Pancreas (tissue), 10 donors: ENCODE results near the gene ALK. TPM values are rescaled to one million over a fixed set of nuclear protein-coding genes. Genes with fewer than 3 reads are reported as not detected.

Experiments used
- ATAC-seq, 4 donors: fragments of 200-7000 bp; cut with Tn5 transposase; one replicate each; pipeline versions ENCODE4 v1.8.0 to v1.9.1; 2020; ENCODE audit warnings: mild to moderate bottlenecking in 4 of 4, moderate library complexity in 4 of 4
- DNase-seq, 6 donors: peaks; one replicate each; pipeline ENCODE4 v3.0.0-alpha.2; 2020
- FAIRE-seq: peaks from 2 replicates; lab custom pipeline; 2012; peaks lifted over from hg19 to GRCh38; lab: Jason Lieb, UNC
- H3K27ac ChIP-seq, 4 donors: fragments of 200-600 bp; sonication (generic); 1 replicate in 3 of 4; 2 replicates in 1 of 4; pipeline versions ENCODE4 v1.5.0 to v1.8.0; 2020
- H3K27me3 ChIP-seq, 4 donors: fragments of 200-600 bp; one replicate each; pipeline ENCODE4 v1.8.0; 2021
- H3K36me3 ChIP-seq, 3 donors: fragments of 200-600 bp; sonication (generic) in 1 of 3; one replicate each; pipeline versions ENCODE4 v1.5.0 to v1.8.0; 2020 to 2021
- H3K4me1 ChIP-seq, 3 donors: fragments of 200-600 bp; one replicate each; pipeline ENCODE4 v1.8.0; 2021
- H3K4me3 ChIP-seq, 4 donors: fragments of 200-600 bp; sonication (generic) in 2 of 4; one replicate each; pipeline versions ENCODE4 v1.5.0 to v1.8.0; 2020 to 2021
- H3K9me3 ChIP-seq, 4 donors: fragments of 200-600 bp; one replicate each; pipeline ENCODE4 v1.8.0; 2021
- CTCF ChIP-seq, 4 donors: fragments of 200-600 bp; sonication (generic) in 3 of 4; IDR thresholded peaks; one replicate each; pipeline versions ENCODE4 v1.5.0 to v1.8.0; 2021; ENCODE audit warnings: antibody characterized with exemption in 4 of 4
- WGBS, 2 donors: extraction: QIAGEN DNeasy Blood & Tissue Kit; methylation state at CpG; one replicate each; pipeline ENCODE4 v1.1.7; 2013; 5-methylcytosine and 5-hydroxymethylcytosine counted together
- intact Hi-C, 3 donors: fragments of 100-400 bp; cut with DNase I; formaldehyde crosslinking; loops; one replicate each; pipeline versions ENCODE4 v1.11.1 to v1.14.2; 2022
- polyA plus RNA-seq, 2 donors: library from polyadenylated mRNA; stranded (reverse); fragments of 200-250 nt; gene quantifications; one replicate each; pipeline ENCODE4 v1.2.3, GENCODE V29; 2013
- total RNA-seq, 6 donors: library from RNA; stranded (reverse); fragmentation: NEBNext Ultra II Directional in 4 of 6; extraction: Animal tissue kit (Norgen Biotek cat#: 25700) in 4 of 6; gene quantifications; one replicate each; pipeline versions ENCODE4 v1.2.1 to v1.2.4, GENCODE V29; 2021 to 2023
- donor health status: healthy with polysubstance abuse.
- donor health status: DM: no; HTN: no; CAD: no; lungs with moderate emphysema.
- donor health status: DM: no; HTN: no; CAD: no.
- donor health status: control.
- donor health status: control.
- donor health status: Bipolar disorder and iron deficiency.
- donor health status: DM: yes; HTN: yes; CAD: no.
- donor health status: DM: no; HTN: no; CAD: no.
- donor health status: DM: no; HTN: no; CAD: no.
- donor health status: DM: yes; HTN: yes; CAD: no.

ALK gene
- total and polyA plus RNA-seq, 8 donors: 0.05 to 0.17 (median 0.09) TPM; not detected in 2

- intact Hi-C loops: no loop called here
- no peaks in the 10 kb centered on the region for H3K27me3 ChIP-seq
- H3K9me3 ChIP-seq: no peaks in the 10 kb centered on the region
- no peaks in the 10 kb centered on the region for H3K36me3 ChIP-seq
- no peak overlapping the region for H3K4me3 ChIP-seq
- no peak for TF ChIP-seq CTCF (IDR thresholded peaks at IDR 0.05)
- DNase-seq (no peak), ATAC-seq (no peak), FAIRE-seq (no peak)
- WGBS, 2 donors: 95 to 99% methylated on average over 4 of the region's 4 CpGs
- peaks cover 0 to 3% (median 0%) of the 10 kb centered on the region in 3 donors for H3K4me1 ChIP-seq
- H3K27ac ChIP-seq: no peak overlapping the region
Observed at GRCh38 chr2:29528371-29528770, 393.0 kb downstream of the ALK start.

- H3K27ac ChIP-seq: no peak overlapping the region
- no peak for TF ChIP-seq CTCF (IDR thresholded peaks at IDR 0.05)
- no peak for FAIRE-seq
- ATAC-seq: no peak
- 86 to 91% methylated on average over 8 of the region's 8 CpGs for WGBS, 2 donors
- no peak for DNase-seq
- intact Hi-C loops: no loop called here
- H3K4me3 ChIP-seq: no peak overlapping the region
- H3K36me3 ChIP-seq: no peaks in the 10 kb centered on the region
- H3K9me3 ChIP-seq: no peaks in the 10 kb centered on the region
- H3K4me1 ChIP-seq: peaks cover 0 to 3% (median 0%) of the 10 kb centered on the region in 3 donors
- H3K27me3 ChIP-seq: no peaks in the 10 kb centered on the region
Observed at GRCh38 chr2:29527947-29528346, 393.4 kb downstream of the ALK start.

- Histone ChIP-seq H3K36me3 (no peaks in the 10 kb centered on the region), H3K27ac (no peak overlapping the region), H3K4me1 (no peaks in the 10 kb centered on the region), H3K4me3 (no peak overlapping the region), H3K9me3 (no peaks in the 10 kb centered on the region), H3K27me3 (no peaks in the 10 kb centered on the region)
- no peak for TF ChIP-seq CTCF (IDR thresholded peaks at IDR 0.05)
- DNase-seq: no peak
- intact Hi-C loops: no loop called here
- ATAC-seq: no peak
- 84 to 89% methylated on average over 7 of the region's 7 CpGs for WGBS, 2 donors
- FAIRE-seq: no peak
Observed at GRCh38 chr2:29526587-29527586, 394.5 kb downstream of the ALK start.

GRCh38 chr2:29525921-29526320 is 395.5 kb downstream of the ALK start:
- intact Hi-C loops: no loop called here
- ATAC-seq: no peak
- Histone ChIP-seq H3K9me3 (no peaks in the 10 kb centered on the region), H3K4me1 (no peaks in the 10 kb centered on the region), H3K4me3 (no peak overlapping the region), H3K27me3 (no peaks in the 10 kb centered on the region), H3K27ac (no peak overlapping the region), H3K36me3 (no peaks in the 10 kb centered on the region)
- no peak for FAIRE-seq
- DNase-seq: no peak
- WGBS, 2 donors: 70 to 74% methylated on average over 2 of the region's 2 CpGs
- no peak for TF ChIP-seq CTCF (IDR thresholded peaks at IDR 0.05)

- no peak for FAIRE-seq
- WGBS, 2 donors: 75 to 94% methylated on average over 1 of the region's 1 CpG
Observed at GRCh38 chr2:29524652-29525051, 396.7 kb downstream of the ALK start.

More at GRCh38 chr2:29524652-29525051, 396.7 kb downstream of the ALK start:
- no peak for TF ChIP-seq CTCF (IDR thresholded peaks at IDR 0.05)
- ATAC-seq (no peak), DNase-seq (no peak)
- peaks cover 0 to under 1% (median 0%) of the 10 kb centered on the region in 3 donors for H3K4me1 ChIP-seq
- H3K4me3 ChIP-seq: no peak overlapping the region
- H3K27me3 ChIP-seq: no peaks in the 10 kb centered on the region
- no peak overlapping the region for H3K27ac ChIP-seq
- no peaks in the 10 kb centered on the region for H3K9me3 ChIP-seq
- no peaks in the 10 kb centered on the region for H3K36me3 ChIP-seq
- intact Hi-C loops: no loop called here
